Amniotic stem cell (primary cell): Measurements from ENCODE around the gene KCNMB4.
"Not testable (repeated sequence)": the region's sequence is repeated elsewhere in the genome, so short reads cannot be mapped to it uniquely, and the experiment has no call there.

Experiments used
- DNase-seq: peaks from one replicate; lab custom pipeline; 2025; lab: John Stamatoyannopoulos, UW

Gene KCNMB4

GRCh38 chr12:70379846-70380245 lies 13.8 kb downstream of the KCNMB4 start:
- no peak for DNase-seq

GRCh38 chr12:70383484-70383883 lies 17.4 kb downstream of the KCNMB4 start:
- DNase-seq = no peak

- no peak for DNase-seq
Observed at GRCh38 chr12:70383886-70384285, 17.8 kb downstream of the KCNMB4 start.

DNA sequence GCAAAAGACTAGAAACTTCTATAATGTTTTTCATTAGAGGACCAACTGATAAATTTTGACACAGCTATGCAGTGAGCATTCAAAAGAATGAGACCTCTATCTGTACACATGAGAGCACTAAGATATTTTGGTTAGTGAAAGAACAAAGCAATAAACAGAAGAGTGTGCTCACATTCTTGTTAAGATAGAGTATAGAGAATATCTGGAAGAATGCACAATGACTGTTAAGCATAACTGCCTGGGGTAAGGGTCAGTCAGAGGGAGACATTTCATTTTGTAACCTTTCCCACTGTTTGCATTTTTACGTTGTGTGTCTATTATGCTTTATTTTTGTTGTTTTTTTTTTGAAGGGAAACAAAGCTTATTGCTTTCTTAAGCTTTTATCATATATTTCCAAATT lies 20.7 kb downstream of the KCNMB4 start:
- no peak for DNase-seq

- no peak for DNase-seq
Observed at GRCh38 chr12:70389678-70390077, 23.6 kb downstream of the KCNMB4 start.

GRCh38 chr12:70392631-70393030 lies 26.5 kb downstream of the KCNMB4 start:
- not testable (repeated sequence) for DNase-seq

GRCh38 chr12:70393787-70394499 lies 27.9 kb downstream of the KCNMB4 start:
- peak; percentile 8 for DNase-seq

DNA sequence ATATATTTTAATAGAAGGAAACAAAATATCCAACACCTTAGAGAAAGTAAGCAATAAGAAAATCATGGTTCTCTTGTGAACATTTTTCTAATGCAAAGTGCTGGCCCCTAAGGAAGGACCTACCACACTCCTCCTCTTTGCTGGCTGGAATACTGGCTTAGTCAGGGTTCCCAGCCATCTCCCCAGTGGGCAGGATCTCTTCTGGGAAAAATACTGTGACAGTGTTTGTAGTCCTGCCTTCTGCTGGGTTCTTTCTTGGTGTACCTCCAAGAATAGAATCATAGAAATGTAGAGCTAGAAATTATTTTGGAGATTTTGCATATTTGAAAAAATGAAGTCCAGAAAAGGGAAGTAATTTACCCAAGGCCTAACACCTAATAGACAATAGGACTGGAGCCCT lies 31.9 kb downstream of the KCNMB4 start:
- no peak for DNase-seq

GRCh38 chr12:70398862-70399261 lies 32.8 kb downstream of the KCNMB4 start:
- no peak for DNase-seq

DNA sequence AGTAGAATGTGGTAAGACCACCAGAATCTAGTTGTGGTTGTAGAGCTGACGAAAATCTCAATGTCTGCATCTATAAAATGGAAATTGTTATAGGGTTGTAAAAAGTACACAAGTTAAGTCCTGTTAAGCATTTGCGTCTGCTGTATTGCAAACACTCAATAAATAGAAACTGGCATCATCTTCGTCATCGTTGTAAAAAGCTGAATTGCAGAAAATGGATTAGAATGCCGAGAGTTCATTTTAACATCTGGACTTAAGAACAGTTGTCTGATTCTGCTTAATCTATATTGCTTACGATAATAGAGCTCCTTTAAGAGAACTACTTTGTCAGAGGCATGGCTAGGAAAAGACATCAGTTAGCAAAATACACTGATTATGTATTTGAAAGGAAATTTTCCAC lies 33.2 kb downstream of the KCNMB4 start:
- DNase-seq = no peak

DNA sequence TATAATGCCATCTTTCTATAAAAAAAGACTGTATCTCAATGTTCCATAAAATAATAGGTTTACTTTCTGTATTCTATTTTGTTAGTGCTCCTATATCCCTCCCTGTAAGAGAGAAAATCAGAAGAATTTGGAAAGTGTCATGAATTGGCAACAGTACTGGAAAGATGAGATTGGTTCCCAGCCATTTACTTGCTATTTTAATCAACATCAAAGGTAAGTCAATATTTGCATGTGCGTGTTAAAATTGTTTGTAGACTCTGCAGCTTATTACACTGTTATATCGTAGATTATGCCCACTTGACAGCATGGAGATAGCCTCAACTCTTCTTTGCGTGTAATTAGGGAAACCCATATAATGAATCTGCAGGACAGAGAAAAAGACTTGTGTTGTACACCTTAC lies 34.0 kb downstream of the KCNMB4 start:
- DNase-seq = no peak

DNA sequence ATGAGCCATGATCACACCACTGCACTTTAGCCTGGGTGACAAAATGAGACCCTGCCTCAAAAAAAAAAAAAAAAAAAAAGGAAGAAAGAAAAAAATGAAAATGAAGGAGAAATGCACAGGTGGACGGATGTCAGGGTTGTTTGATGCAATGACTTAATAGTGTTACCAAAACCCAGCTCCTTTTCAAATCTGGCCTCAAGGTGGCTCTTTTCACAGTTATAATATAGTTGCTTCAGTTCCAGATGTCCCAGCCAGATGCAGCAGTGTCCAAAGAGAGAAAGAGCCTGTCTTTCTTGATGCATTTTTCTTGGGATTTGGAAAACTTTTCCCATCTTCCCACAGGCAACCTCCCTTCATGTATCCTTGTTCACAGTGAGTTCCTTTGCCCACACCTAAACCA lies 36.5 kb downstream of the KCNMB4 start:
- DNase-seq = no peak

GRCh38 chr12:70403826-70404225 lies 37.7 kb downstream of the KCNMB4 start:
- DNase-seq = no peak

- DNase-seq = no peak
Observed at GRCh38 chr12:70408004-70408790, 42.1 kb downstream of the KCNMB4 start.

DNA sequence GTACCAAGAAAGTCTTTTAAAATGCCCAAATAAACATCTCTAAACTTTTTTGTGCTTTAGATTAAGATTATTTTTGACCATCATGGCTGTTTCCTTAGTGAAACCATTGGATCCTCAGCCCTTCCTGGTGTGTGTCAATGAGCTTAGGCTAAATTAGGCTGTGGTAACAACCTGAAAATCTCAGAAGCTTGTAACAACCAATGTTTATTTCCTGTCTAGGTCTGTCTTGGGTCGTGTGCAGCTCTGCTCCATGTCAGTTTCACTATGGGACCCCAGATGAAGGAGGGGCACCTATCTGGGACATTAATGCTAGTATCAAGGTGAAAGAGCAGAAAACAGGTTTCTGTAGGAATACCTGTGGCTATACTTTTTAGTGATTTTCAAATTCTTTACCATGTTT lies 49.9 kb downstream of the KCNMB4 start:
- DNase-seq = no peak

- DNase-seq = no peak
Observed at GRCh38 chr12:70417121-70417520, 51.0 kb downstream of the KCNMB4 start.

DNA sequence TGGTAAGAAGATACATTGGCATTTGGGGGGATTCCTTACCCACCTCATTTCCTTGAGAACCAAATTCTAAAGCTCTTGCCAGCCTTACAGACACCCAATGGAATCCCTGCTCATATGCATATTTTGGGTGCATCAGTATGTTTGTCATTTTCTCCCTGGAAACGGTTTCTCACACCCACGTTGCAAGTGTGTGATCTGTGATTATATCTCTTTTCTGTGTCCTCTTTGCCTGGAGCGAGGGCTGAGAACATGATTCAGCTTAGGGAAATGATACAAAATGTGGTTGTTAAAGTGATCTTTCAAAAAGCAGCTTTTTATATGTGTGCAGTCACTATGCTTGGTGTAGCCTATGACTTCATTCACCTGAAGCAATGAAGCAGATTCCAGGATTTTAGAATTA lies 52.0 kb downstream of the KCNMB4 start:
- DNase-seq = no peak

- DNase-seq = no peak
Observed at GRCh38 chr12:70422631-70423030, 56.5 kb downstream of the KCNMB4 start.

- no peak for DNase-seq
Observed at GRCh38 chr12:70426620-70427019, 60.5 kb downstream of the KCNMB4 start.

- DNase-seq = no peak
Observed at GRCh38 chr12:70427611-70428010, 61.5 kb downstream of the KCNMB4 start.

DNA sequence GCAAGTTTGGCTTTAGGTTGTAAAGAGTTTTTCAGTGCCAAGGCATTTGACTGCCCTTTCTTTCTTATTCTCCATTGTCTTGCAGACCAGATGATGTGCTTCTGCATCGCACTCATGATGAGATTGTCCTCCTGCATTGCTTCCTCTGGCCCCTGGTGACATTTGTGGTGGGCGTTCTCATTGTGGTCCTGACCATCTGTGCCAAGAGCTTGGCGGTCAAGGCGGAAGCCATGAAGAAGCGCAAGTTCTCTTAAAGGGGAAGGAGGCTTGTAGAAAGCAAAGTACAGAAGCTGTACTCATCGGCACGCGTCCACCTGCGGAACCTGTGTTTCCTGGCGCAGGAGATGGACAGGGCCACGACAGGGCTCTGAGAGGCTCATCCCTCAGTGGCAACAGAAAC lies 64.3 kb downstream of the KCNMB4 start:
- no peak for DNase-seq

- no peak for DNase-seq
Observed at GRCh38 chr12:70436836-70437235, 70.7 kb downstream of the KCNMB4 start.

DNA sequence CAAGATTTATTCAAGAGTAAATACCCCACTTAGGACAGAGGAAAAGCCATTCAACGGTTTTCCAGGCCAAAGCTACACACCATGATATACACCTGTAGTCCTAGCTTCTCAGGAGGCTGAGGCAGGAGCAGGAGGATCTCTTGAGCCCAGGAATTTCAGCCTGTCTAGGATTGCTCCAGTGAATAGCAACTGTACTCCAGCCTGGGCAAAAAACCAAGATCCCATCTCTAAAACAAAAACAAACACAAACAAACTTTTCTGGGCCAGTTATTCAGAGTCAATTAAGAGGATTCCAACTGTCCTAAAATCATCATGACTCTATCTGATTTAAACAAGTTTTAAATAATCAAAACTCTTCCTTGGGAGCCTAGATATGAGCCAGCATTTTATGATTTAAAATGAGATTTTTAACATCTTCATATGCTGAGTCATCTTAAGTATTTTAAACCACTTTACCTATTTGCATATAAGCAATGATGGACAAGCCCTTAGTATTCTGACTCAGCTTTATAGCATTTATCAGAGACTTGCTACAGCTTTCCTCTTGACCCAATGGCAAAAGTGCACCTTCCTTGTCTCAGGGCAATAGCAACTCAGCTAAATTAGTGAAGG lies 77.1 kb downstream of the KCNMB4 start:
- DNase-seq = no peak
